Endometrial microvascular endothelial cells (primary cell): ENCODE data around the gene PLXNA1. TPM values are rescaled to one million over a fixed set of nuclear protein-coding genes. Genes with fewer than 3 reads are reported as not detected.

ENCODE experiments used
- in situ Hi-C: cut with HindIII; loops from 2 replicates; pipeline ENCODE4 v1.10.0; 2017; ENCODE audit warnings: low sequenced_read_pairs, low pct_unique_long_range_greater_than_20kb; ENCODE audit errors: inconsistent ontology term
- total RNA-seq: library from RNA; depleted of rRNA; stranded (reverse); fragments of >200 nt; gene quantifications from one replicate; pipeline ENCODE4 v1.2.3, GENCODE V29; 2015; ENCODE audit errors: inconsistent ontology term

The PLXNA1 gene
- total RNA-seq, 1 donor from 2014 or later = 25.8 TPM

- in situ Hi-C loops = no loop called here
These were observed 45.1 kb downstream of the PLXNA1 start for GRCh38 chr3:127027811-127028548.

GRCh38 chr3:127028781-127029657, 46.1 kb downstream of the PLXNA1 start:
- in situ Hi-C loops = no loop called here

- in situ Hi-C loops = no loop called here
These were observed 47.0 kb downstream of the PLXNA1 start for GRCh38 chr3:127029658-127030507.

- in situ Hi-C loops = no loop called here
These were observed 47.8 kb downstream of the PLXNA1 start for GRCh38 chr3:127030508-127031412.

GRCh38 chr3:127031413-127031810, 48.5 kb downstream of the PLXNA1 start:
- in situ Hi-C loops = no loop called here

- in situ Hi-C loops = no loop called here
These were observed 48.9 kb downstream of the PLXNA1 start for GRCh38 chr3:127031845-127032244.

GRCh38 chr3:127032296-127032990, 49.5 kb downstream of the PLXNA1 start:
- in situ Hi-C loops = no loop called here

Other genes with a start within 250 kb of the PLXNA1 start
- not detected for gene PRR23E, start 210.0 kb downstream of the PLXNA1 start, total RNA-seq